HEK293T (cell line): ENCODE measurements around the gene IRAK2.

ENCODE experiments used
- CTCF ChIA-PET: fragments of 350-600 bp; formaldehyde crosslinking; extraction: SDS; loops from one replicate; lab custom pipeline; 2021; ENCODE audit warnings: antibody characterized with exemption, inconsistent platforms; lab: Yijun Ruan, JAX
- POLR2A ChIA-PET: fragments of 350-600 bp; formaldehyde crosslinking; extraction: SDS; loops from one replicate; lab custom pipeline; 2020; ENCODE audit warnings: antibody characterized with exemption, inconsistent platforms; lab: Yijun Ruan, JAX
- DNase-seq: peaks from one replicate; pipeline ENCODE4 v3.0.0; 2012; ENCODE audit warnings: mixed read lengths; ENCODE audit errors: extremely low spot score
- ARNT ChIP-seq: fragments of 450-650 bp; IDR thresholded peaks from 2 replicates; pipeline ENCODE4 v1.6.1; 2017; ENCODE audit warnings: mild to moderate bottlenecking
- BHLHE40 ChIP-seq: fragments of 450-650 bp; IDR thresholded peaks from 2 replicates; pipeline ENCODE4 v1.6.1; 2016; ENCODE audit warnings: mild to moderate bottlenecking, moderate library complexity, borderline replicate concordance
- CTBP1 ChIP-seq: fragments of 450-650 bp; IDR thresholded peaks from 2 replicates; pipeline ENCODE4 v1.6.1; 2016; ENCODE audit warnings: borderline replicate concordance
- ELF4 ChIP-seq: fragments of 450-650 bp; IDR thresholded peaks from 2 replicates; pipeline ENCODE4 v1.6.1; 2017; ENCODE audit warnings: antibody characterized with exemption
- FOXA1 ChIP-seq: fragments of 450-650 bp; IDR thresholded peaks from 2 replicates; pipeline ENCODE4 v1.6.1; 2016; ENCODE audit warnings: mild to moderate bottlenecking
- FOXK2 ChIP-seq: fragments of 450-650 bp; IDR thresholded peaks from 2 replicates; pipeline ENCODE4 v1.6.1; 2016; ENCODE audit warnings: mild to moderate bottlenecking
- FOXM1 ChIP-seq: fragments of 450-650 bp; IDR thresholded peaks from 2 replicates; pipeline ENCODE4 v1.6.1; 2017; ENCODE audit warnings: mild to moderate bottlenecking, borderline replicate concordance
- HDGF ChIP-seq: fragments of 450-650 bp; IDR thresholded peaks from 2 replicates; pipeline ENCODE4 v1.6.1; 2017; ENCODE audit warnings: antibody characterized with exemption, borderline replicate concordance
- L3MBTL2 ChIP-seq: fragments of 450-650 bp; conservative IDR thresholded peaks from 2 replicates; pipeline ENCODE4 v1.6.1; 2016; ENCODE audit warnings: mild to moderate bottlenecking
- LEF1 ChIP-seq: fragments of 450-650 bp; IDR thresholded peaks from 2 replicates; pipeline ENCODE4 v1.6.1; 2017; ENCODE audit warnings: mild to moderate bottlenecking, borderline replicate concordance
- NFRKB ChIP-seq: fragments of 450-650 bp; IDR thresholded peaks from 2 replicates; pipeline ENCODE4 v1.6.1; 2016; ENCODE audit warnings: mild to moderate bottlenecking, moderate library complexity
- PKNOX1 ChIP-seq: fragments of 450-650 bp; IDR thresholded peaks from 2 replicates; pipeline ENCODE4 v1.6.1; 2016
- SP1 ChIP-seq: fragments of 450-650 bp; IDR thresholded peaks from 2 replicates; pipeline ENCODE4 v1.6.1; 2017
- SUZ12 ChIP-seq: fragments of 450-650 bp; IDR thresholded peaks from 2 replicates; pipeline ENCODE4 v1.6.1; 2016; ENCODE audit warnings: mild to moderate bottlenecking
- TARDBP ChIP-seq: fragments of 450-650 bp; IDR thresholded peaks from 2 replicates; pipeline ENCODE4 v1.6.1; 2016
- ZNF384 ChIP-seq: fragments of 450-650 bp; IDR thresholded peaks from 2 replicates; pipeline ENCODE4 v1.6.1; 2016

Gene IRAK2

DNA sequence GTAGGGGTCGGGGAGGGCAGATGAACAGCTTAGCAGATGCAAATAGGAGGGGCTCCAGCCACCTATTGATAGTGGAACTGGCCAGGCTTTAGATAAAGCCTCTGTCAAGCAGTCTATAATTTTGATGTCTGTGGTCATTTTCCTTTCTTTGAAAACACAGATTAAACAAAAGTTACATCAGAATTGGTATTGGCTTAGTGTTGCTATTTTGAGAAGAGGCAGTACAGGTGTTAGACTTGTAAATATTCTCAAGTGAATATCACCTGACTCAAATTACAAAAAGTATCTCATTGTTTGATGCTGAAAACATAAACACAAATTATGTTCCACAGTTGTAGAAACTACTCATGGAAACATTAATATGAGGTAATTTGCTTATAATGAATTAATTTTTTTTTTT lies 109.9 kb downstream of the IRAK2 start:
- ChIA-PET CTCF (interaction anchor here (0.6 kb wide), 1 partner anchor 27 kb away, joined by 4 read pairs; no protein-coding TSS in a partner anchor), POLR2A (no interaction called here)
- no peak for DNase-seq
- TF ChIP-seq PKNOX1 = no peak
- no peak for TF ChIP-seq L3MBTL2
- no peak for TF ChIP-seq FOXM1
- TF ChIP-seq LEF1 = no peak
- TF ChIP-seq CTBP1 = no peak
- no peak for TF ChIP-seq FOXA1
- no peak for TF ChIP-seq ZNF384
- TF ChIP-seq TARDBP = no peak
- TF ChIP-seq ARNT = no peak
- no peak for TF ChIP-seq ELF4
- TF ChIP-seq SP1 = no peak
- no peak for TF ChIP-seq FOXK2
- TF ChIP-seq BHLHE40 = no peak
- no peak for TF ChIP-seq SUZ12
- TF ChIP-seq NFRKB = no peak
- no peak for TF ChIP-seq HDGF

DNA sequence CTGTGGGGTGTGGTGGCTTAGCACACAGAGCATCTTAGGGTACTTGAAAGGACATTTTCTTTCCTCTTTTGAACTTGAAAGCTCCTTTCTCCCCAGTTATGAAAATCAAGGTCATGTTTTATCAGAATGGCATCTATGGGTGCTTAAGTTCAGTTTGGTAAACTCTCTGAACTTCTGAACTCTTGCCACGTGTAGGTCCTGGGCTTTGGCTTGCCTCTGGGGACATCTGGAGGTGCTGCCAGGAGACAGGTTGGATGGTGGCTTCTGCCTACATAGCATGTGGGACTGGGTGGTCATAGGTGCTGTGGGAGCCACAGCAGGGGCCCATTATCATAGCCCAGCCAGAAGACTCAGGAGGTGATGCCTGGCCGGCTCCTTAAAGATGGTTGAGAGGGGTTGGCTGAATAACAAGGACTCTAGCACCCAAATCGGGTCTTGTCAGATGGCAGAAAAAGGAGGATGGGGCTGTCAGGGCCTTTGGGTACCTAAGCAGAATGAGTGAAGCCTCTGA lies 112.5 kb downstream of the IRAK2 start:
- TF ChIP-seq ZNF384 = no peak
- no peak for TF ChIP-seq TARDBP
- TF ChIP-seq BHLHE40 = no peak
- no peak for TF ChIP-seq CTBP1
- no peak for TF ChIP-seq HDGF
- TF ChIP-seq SP1 = no peak
- TF ChIP-seq ARNT = no peak
- no peak for TF ChIP-seq FOXM1
- TF ChIP-seq L3MBTL2 = no peak
- TF ChIP-seq NFRKB = no peak
- TF ChIP-seq ELF4 = no peak
- no peak for TF ChIP-seq SUZ12
- TF ChIP-seq PKNOX1 = no peak
- no peak for TF ChIP-seq LEF1
- no peak for TF ChIP-seq FOXA1
- no peak for TF ChIP-seq FOXK2
- ChIA-PET POLR2A (no interaction called here), CTCF (no interaction called here)
- DNase-seq = no peak

DNA sequence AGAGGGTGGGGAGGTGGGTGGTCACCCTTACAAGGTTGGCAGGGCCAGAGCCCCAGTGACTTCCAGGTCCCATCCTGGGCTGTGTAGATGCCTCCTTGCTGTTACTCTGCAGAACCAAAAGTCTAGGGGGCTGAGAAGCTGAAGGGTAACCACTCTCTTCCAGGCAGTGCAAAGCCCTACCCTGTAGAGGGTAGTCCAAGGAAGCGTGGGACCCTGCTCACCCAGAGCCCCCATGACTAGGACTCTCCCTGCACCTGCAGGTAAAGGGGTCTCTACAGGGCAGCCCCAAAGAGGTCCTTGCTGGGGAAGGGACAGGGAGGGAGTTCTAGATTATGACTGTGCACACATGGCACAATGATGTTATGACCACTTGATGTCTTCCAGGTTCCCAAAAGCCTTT lies 113.8 kb downstream of the IRAK2 start:
- no peak for DNase-seq
- ChIA-PET CTCF (no interaction called here), POLR2A (no interaction called here)
- no peak for TF ChIP-seq BHLHE40
- no peak for TF ChIP-seq ZNF384
- no peak for TF ChIP-seq L3MBTL2
- TF ChIP-seq SUZ12 = no peak
- no peak for TF ChIP-seq FOXM1
- no peak for TF ChIP-seq LEF1
- TF ChIP-seq FOXA1 = no peak
- no peak for TF ChIP-seq TARDBP
- no peak for TF ChIP-seq FOXK2
- TF ChIP-seq ELF4 = no peak
- no peak for TF ChIP-seq CTBP1

DNA sequence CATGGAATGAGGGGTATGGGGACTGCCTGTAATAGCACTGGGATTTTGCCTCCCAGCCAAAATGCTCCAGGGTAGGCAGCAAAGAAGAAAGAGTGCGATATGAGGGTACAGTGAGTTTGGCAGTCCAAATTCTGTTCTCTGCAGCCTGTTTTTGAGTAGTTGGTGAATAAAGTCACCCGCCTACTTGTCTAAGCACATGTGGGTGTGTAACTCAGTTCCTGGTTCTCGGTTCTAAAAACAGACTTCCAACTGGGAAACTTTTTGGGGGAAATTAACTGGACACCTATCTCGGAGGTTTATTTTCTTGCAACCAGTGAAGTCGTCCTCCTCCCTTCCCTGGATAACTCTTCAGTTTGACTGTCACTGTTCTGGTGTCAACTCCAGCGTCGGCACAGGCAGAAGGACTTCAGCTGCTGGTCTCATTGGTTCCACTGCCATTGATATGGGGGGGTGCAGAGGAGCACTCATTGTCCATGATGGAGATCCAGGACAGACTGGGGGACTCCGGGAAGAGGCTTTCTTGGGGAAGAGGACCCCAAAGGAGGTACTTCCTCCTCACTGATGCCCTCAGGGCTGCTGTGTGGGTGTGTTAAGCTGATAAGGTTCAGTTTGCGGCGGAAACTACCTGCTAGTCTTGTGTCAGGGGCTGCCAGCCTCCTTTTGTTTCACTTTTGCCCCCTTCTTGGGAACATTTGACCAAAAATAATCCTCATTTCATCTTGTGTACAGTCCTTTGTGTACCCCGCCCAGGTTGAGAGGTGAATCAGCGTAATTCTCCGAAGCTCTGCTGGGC lies 114.9 kb downstream of the IRAK2 start:
- ChIA-PET CTCF (no interaction called here), POLR2A (no interaction called here)
- no peak for DNase-seq
- TF ChIP-seq BHLHE40 (no peak), FOXK2 (no peak), LEF1 (no peak), NFRKB (no peak), FOXM1 (no peak), ELF4 (no peak), PKNOX1 (no peak), FOXA1 (no peak), SP1 (no peak), TARDBP (no peak), HDGF (no peak), SUZ12 (no peak), L3MBTL2 (no peak), ARNT (no peak), ZNF384 (no peak), CTBP1 (no peak)

GRCh38 chr3:10280177-10280529 lies 115.4 kb downstream of the IRAK2 start:
- DNase-seq = no peak
- ChIA-PET POLR2A (no interaction called here), CTCF (no interaction called here)
- TF ChIP-seq FOXK2 (no peak), SUZ12 (no peak), LEF1 (no peak), ZNF384 (no peak), TARDBP (no peak), L3MBTL2 (no peak), NFRKB (no peak), FOXM1 (no peak), HDGF (no peak), CTBP1 (no peak), ELF4 (no peak), BHLHE40 (no peak), ARNT (no peak), FOXA1 (no peak), SP1 (no peak)
